Mucosa of descending colon (tissue), 3 donors: ENCODE data around the gene MAEA. TPM values are rescaled to one million over a fixed set of nuclear protein-coding genes. Genes with fewer than 3 reads are reported as not detected.
"Not testable (repeated sequence)": the region's sequence is repeated elsewhere in the genome, so short reads cannot be mapped to it uniquely, and the experiment has no call there.

Experiments
- ATAC-seq: fragments of 200-7000 bp; cut with Tn5 transposase; one replicate; pipeline ENCODE4 v1.9.1; 2020; ENCODE audit warnings: mild to moderate bottlenecking, moderate library complexity
- DNase-seq, 3 donors: peaks; one replicate each; pipeline ENCODE4 v3.0.0-alpha.2; 2020
- H3K36me3 ChIP-seq: fragments of 200-600 bp; one replicate; pipeline ENCODE4 v1.8.0; 2021; ENCODE audit warnings: low read depth, mild to moderate bottlenecking
- H3K4me1 ChIP-seq: fragments of 200-600 bp; one replicate; pipeline ENCODE4 v1.8.0; 2021; ENCODE audit warnings: low read depth, mild to moderate bottlenecking
- H3K4me3 ChIP-seq: fragments of 200-600 bp; one replicate; pipeline ENCODE4 v1.8.0; 2021; ENCODE audit warnings: mild to moderate bottlenecking
- H3K9me3 ChIP-seq: fragments of 200-600 bp; one replicate; pipeline ENCODE4 v1.8.0; 2021; ENCODE audit warnings: mild to moderate bottlenecking
- CTCF ChIP-seq: fragments of 200-600 bp; IDR thresholded peaks from one replicate; pipeline ENCODE4 v1.8.0; 2022; ENCODE audit warnings: antibody characterized with exemption, mild to moderate bottlenecking
- intact Hi-C, 2 donors: fragments of 100-400 bp; cut with DNase I in 1 of 2; cut with micrococcal nuclease in 1 of 2; formaldehyde crosslinking; loops; one replicate each; pipeline versions ENCODE4 v1.11.0 to v1.11.1; 2022; cut with DNase I, micrococcal nuclease
- total RNA-seq, 3 donors: library from RNA; stranded (reverse); fragmentation: NEBNext Ultra II Directional in 2 of 3; extraction: Animal tissue kit (Norgen Biotek cat#: 25700) in 2 of 3; gene quantifications; one replicate each; pipeline versions ENCODE4 v1.2.1 to v1.2.4, GENCODE V29; 2021 to 2023
- donor health status: DM: no; HTN: no; CAD: no; lungs with moderate emphysema.
- donor health status: DM: no; HTN: no; CAD: no.
- donor health status: DM: no; HTN: yes; CAD: no.

MAEA gene
- total RNA-seq, 3 donors from 2014 or later, result 75.5 to 112 (median 98.4) TPM

DNA sequence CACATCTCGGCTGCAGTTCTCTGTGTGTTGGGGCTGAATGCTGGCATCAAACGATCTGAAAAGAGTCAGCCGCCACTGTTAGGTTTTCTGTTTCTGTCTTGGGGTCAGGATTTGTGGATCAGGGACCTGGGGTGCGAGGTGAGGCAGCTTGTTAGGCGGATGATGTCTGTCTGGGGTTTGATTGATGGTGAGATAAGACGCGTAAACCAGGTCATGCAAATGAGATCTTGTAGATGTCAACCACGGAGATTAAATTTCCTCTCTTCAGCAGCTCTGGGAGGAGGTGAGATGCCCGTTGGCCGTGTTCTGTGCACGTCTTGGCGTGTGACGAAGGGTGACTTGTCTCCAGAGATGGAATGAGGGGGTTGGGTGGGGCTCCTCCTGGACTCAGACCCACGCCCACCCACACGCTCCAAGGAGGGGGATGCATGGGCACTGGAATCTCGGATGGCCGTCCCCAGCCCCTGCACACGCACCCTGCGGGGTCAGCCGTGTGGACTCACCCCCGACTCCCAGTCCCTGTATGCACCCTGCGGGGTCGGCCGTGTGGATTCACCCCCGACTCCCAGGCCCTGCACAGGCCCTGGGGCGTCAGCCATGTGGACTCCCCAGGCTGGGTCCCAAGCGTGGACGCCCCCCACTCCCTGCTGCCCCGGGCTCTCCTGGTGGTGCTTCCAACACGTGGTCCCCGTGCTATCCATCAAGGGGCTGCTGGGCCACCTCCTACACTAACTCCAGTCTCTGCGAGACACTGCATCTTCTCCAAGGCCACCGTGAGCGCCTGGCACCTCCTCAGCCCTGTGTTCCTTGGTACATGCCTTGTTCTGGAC lies 41.3 kb downstream of the MAEA start:
- Histone ChIP-seq H3K36me3 (no peaks in the 10 kb centered on the region), H3K4me1 (peaks cover 5% of the 10 kb centered on the region), H3K9me3 (no peaks in the 10 kb centered on the region), H3K4me3 (no peak overlapping the region)
- intact Hi-C loops, result no loop called here
- DNase-seq, result peak in 1 of 3 donors; percentile 49
- peak; percentile 37 for ATAC-seq
- TF ChIP-seq CTCF, result no peak

DNA sequence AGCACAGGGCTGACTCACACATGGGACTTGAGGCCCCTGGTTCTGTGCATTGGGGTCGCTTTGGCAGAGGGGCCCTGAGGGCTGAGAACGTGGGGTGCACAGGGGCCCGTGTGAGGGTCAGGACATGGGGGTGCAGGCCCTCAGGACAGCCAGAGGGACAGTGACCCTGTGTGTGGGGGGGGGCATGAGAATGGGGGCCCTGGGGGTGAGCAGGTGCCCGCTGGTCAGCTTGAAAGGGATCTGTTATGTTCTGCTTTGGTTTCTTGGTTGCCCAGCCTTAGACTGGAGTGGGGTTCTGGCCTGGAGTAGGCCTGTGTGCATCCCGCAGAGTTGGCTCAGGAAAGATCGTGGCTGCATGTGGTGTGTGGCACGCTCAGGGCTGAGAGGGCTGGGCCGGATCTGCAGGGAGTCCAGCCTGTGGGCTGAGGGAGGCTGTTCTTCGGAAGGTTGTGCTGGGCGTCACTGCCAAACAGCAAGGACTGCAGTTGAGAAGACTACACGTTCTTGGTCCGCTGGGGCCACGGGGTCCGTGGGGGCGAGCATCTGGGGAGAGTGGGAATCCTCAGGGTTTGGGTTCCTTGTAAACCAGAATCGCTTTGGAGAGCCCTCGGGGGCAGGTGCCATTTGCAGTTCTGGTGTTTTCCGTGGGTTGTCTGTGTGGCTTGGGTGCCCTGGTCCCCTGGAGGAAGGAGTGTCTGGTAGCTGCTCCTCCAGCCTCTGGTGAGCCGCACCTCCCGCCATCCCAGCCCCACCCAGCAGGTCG lies 42.1 kb downstream of the MAEA start:
- intact Hi-C loops, result no loop called here
- ATAC-seq (no peak), DNase-seq (no peak)
- Histone ChIP-seq H3K4me3 (no peak overlapping the region), H3K36me3 (no peaks in the 10 kb centered on the region), H3K4me1 (peaks cover 5% of the 10 kb centered on the region), H3K9me3 (no peaks in the 10 kb centered on the region)
- TF ChIP-seq CTCF, result no peak

DNA sequence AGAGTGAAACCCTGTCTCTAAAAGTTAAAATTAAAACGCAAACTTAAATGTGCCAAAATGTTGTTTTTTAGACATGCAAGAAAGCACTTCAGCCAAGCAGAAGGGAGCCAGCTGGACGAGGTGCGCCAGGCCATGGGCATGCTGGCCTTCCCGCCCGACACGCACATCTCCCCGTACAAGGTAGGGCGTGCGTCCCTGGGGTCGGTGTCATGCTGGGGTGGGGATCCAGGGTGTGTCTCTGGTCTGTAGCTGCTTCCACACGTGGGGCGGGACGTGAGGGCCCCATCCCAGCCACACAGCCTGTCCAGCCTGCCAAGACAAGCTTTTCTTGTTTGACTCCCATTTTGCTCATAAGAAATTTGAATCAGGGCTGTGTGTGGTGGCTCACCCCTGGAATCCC lies 43.0 kb downstream of the MAEA start:
- Histone ChIP-seq H3K36me3 (no peaks in the 10 kb centered on the region), H3K9me3 (no peaks in the 10 kb centered on the region), H3K4me3 (no peak overlapping the region), H3K4me1 (peaks cover 5% of the 10 kb centered on the region)
- DNase-seq (no peak), ATAC-seq (no peak)
- intact Hi-C loops, result no loop called here
- no peak for TF ChIP-seq CTCF

GRCh38 chr4:1333256-1333655 lies 43.6 kb downstream of the MAEA start:
- peaks cover 5% of the 10 kb centered on the region for H3K4me1 ChIP-seq
- H3K36me3 ChIP-seq, result no peaks in the 10 kb centered on the region
- DNase-seq (no peak), ATAC-seq (no peak)
- intact Hi-C loops, result no loop called here
- no peak for TF ChIP-seq CTCF
- no peaks in the 10 kb centered on the region for H3K9me3 ChIP-seq
- H3K4me3 ChIP-seq, result no peak overlapping the region

DNA sequence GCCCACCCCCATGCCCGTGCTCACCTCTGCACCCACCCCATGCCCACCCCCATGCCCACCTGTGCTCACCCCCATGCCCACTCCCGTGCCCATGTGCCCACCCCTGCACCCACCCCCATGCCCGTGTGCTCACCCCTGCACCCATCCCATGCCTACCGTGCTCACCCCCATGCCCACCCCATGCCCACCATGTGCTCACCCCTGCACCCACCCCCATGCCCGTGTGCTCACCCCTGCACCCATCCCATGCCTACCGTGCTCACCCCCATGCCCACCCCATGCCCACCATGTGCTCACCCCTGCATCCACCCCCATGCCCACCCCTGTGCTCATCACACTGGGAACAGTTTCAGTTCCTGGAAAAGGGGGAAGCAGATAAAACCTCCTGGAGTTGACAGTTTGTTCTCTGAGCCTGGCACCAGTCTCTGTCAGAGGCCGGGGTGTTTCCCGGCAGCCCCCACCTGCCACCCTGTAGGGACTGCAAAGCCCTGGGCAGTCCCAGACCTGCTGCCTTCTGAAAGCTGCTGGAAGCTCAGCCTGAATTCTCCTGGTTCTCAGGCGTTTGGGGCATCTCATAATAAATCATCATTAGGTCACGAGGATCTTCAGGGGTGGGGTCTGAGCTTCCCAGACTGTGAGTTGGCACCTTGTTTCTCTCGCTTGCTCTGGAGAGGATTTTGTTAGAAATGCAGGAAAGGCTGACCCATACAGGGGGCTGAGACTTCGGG lies 44.3 kb downstream of the MAEA start:
- H3K4me3 ChIP-seq, H3K4me1 ChIP-seq, H3K9me3 ChIP-seq, intact Hi-C loops, H3K36me3 ChIP-seq, DNase-seq, ATAC-seq: not testable (repeated sequence)

- intact Hi-C loops, result no loop called here
- Histone ChIP-seq H3K36me3 (peaks cover 10% of the 10 kb centered on the region), H3K4me3 (no peak overlapping the region), H3K4me1 (peaks cover 4% of the 10 kb centered on the region), H3K9me3 (no peaks in the 10 kb centered on the region)
- no peak for DNase-seq
- ATAC-seq, result no peak
- no peak for TF ChIP-seq CTCF
Observed at GRCh38 chr4:1334579-1334895, 44.8 kb downstream of the MAEA start.

- intact Hi-C loops, H3K9me3 ChIP-seq, H3K4me1 ChIP-seq, DNase-seq, H3K4me3 ChIP-seq, ATAC-seq: not testable (repeated sequence)
- H3K36me3 ChIP-seq, result peaks cover 16% of the 10 kb centered on the region
Observed at GRCh38 chr4:1335193-1335883, 45.6 kb downstream of the MAEA start.
